Activated CD4-positive, CD25-positive, alpha-beta regulatory T cell treated with anti-CD3 and anti-CD28 coated beads, Interleukin-2, amount 50 U/mL, for 72 hours (primary cell): ENCODE data around the gene OPTC.

Experiments used
- DNase-seq: peaks from one replicate; pipeline ENCODE4 v3.0.0; 2021

The OPTC gene

GRCh38 chr1:203539831-203540546, 46.0 kb downstream of the OPTC start:
- DNase-seq = no peak

- DNase-seq = no peak
Measured at GRCh38 chr1:203544485-203544884, 50.5 kb downstream of the OPTC start.

- DNase-seq = no peak
Measured at GRCh38 chr1:203544978-203545816, 51.2 kb downstream of the OPTC start.

GRCh38 chr1:203546274-203546673, 52.3 kb downstream of the OPTC start:
- DNase-seq = no peak

GRCh38 chr1:203547147-203547546, 53.2 kb downstream of the OPTC start:
- no peak for DNase-seq

- no peak for DNase-seq
Measured at GRCh38 chr1:203547771-203548421, 53.9 kb downstream of the OPTC start.

- no peak for DNase-seq
Measured at GRCh38 chr1:203548892-203549291, 54.9 kb downstream of the OPTC start.

GRCh38 chr1:203549309-203549708, 55.4 kb downstream of the OPTC start:
- DNase-seq = no peak

- no peak for DNase-seq
Measured at GRCh38 chr1:203550846-203551245, 56.9 kb downstream of the OPTC start.

- DNase-seq = no peak
Measured at GRCh38 chr1:203551550-203551949, 57.6 kb downstream of the OPTC start.

GRCh38 chr1:203553496-203553895, 59.5 kb downstream of the OPTC start:
- no peak for DNase-seq

GRCh38 chr1:203554071-203554470, 60.1 kb downstream of the OPTC start:
- DNase-seq = no peak

- no peak for DNase-seq
Measured at GRCh38 chr1:203555076-203555475, 61.1 kb downstream of the OPTC start.

GRCh38 chr1:203555511-203556046, 61.6 kb downstream of the OPTC start:
- no peak for DNase-seq

GRCh38 chr1:203556047-203556851, 62.3 kb downstream of the OPTC start:
- DNase-seq = no peak

GRCh38 chr1:203557390-203557789, 63.4 kb downstream of the OPTC start:
- DNase-seq = no peak

- no peak for DNase-seq
Measured at GRCh38 chr1:203558064-203558760, 64.3 kb downstream of the OPTC start.
